ENCODE measurements around the gene PLK3.
"Not testable (repeated sequence)": the region's sequence is repeated elsewhere in the genome, so short reads cannot be mapped to it uniquely, and the experiment has no call there.

The PLK3 gene

GRCh38 chr1:44799770-44800584 is at the start of gene PLK3:
TSS of gene PLK3 (plus strand) at chr1:44800377. CDS start at chr1:44800464, 87 bp downstream.
- DNase-seq (ENCODE audit: low spot score), result peak; percentile 97

- DNase-seq (ENCODE audit: low spot score), result no peak
Observed at GRCh38 chr1:44757420-44757819, 42.8 kb upstream of the PLK3 start.

- no peak for DNase-seq (ENCODE audit: low spot score)
Observed at GRCh38 chr1:44759077-44759476, 41.1 kb upstream of the PLK3 start.

- no peak for DNase-seq (ENCODE audit: low spot score)
Observed at GRCh38 chr1:44760876-44761275, 39.3 kb upstream of the PLK3 start.

GRCh38 chr1:44766421-44766820 is 33.8 kb upstream of the PLK3 start:
- DNase-seq (ENCODE audit: low spot score), result not testable (repeated sequence)

GRCh38 chr1:44775078-44775929 is 24.9 kb upstream of the PLK3 start, which contains the start of gene RPS8:
TSS of gene RPS8 (plus strand) at chr1:44775540. CDS start at chr1:44775597, 57 bp downstream.
- peak; percentile 95 for DNase-seq (ENCODE audit: low spot score)

GRCh38 chr1:44775930-44776729 is 24.0 kb upstream of the PLK3 start:
- peak; percentile 54 for DNase-seq (ENCODE audit: low spot score)

GRCh38 chr1:44776730-44777068 is 23.5 kb upstream of the PLK3 start:
- no peak for DNase-seq (ENCODE audit: low spot score)

- DNase-seq (ENCODE audit: low spot score), result no peak
Observed at GRCh38 chr1:44777547-44777946, 22.6 kb upstream of the PLK3 start.

- DNase-seq (ENCODE audit: low spot score), result no peak
Observed at GRCh38 chr1:44777969-44778635, 22.1 kb upstream of the PLK3 start.

- peak; percentile 13 for DNase-seq (ENCODE audit: low spot score)
Observed at GRCh38 chr1:44778705-44779576, 21.2 kb upstream of the PLK3 start.

GRCh38 chr1:44780583-44781121 is 19.5 kb upstream of the PLK3 start:
- DNase-seq (ENCODE audit: low spot score), result peak; percentile 32

- DNase-seq (ENCODE audit: low spot score), result peak; percentile 50
Observed at GRCh38 chr1:44783697-44784093, 16.5 kb upstream of the PLK3 start.

GRCh38 chr1:44784094-44785028 is 15.8 kb upstream of the PLK3 start:
- DNase-seq (ENCODE audit: low spot score), result no peak

GRCh38 chr1:44785029-44785380 is 15.2 kb upstream of the PLK3 start:
- no peak for DNase-seq (ENCODE audit: low spot score)

GRCh38 chr1:44785501-44786137 is 14.6 kb upstream of the PLK3 start:
- no peak for DNase-seq (ENCODE audit: low spot score)

GRCh38 chr1:44786138-44786840 is 13.9 kb upstream of the PLK3 start:
- DNase-seq (ENCODE audit: low spot score), result peak; percentile 79

GRCh38 chr1:44786841-44787426 is 13.2 kb upstream of the PLK3 start:
- no peak for DNase-seq (ENCODE audit: low spot score)

Measured in NAMALWA (cell line).